ENCODE data around the gene MED13. TPM values are rescaled to one million over a fixed set of nuclear protein-coding genes. Genes with fewer than 3 reads are reported as not detected.

The MED13 gene, protein sequence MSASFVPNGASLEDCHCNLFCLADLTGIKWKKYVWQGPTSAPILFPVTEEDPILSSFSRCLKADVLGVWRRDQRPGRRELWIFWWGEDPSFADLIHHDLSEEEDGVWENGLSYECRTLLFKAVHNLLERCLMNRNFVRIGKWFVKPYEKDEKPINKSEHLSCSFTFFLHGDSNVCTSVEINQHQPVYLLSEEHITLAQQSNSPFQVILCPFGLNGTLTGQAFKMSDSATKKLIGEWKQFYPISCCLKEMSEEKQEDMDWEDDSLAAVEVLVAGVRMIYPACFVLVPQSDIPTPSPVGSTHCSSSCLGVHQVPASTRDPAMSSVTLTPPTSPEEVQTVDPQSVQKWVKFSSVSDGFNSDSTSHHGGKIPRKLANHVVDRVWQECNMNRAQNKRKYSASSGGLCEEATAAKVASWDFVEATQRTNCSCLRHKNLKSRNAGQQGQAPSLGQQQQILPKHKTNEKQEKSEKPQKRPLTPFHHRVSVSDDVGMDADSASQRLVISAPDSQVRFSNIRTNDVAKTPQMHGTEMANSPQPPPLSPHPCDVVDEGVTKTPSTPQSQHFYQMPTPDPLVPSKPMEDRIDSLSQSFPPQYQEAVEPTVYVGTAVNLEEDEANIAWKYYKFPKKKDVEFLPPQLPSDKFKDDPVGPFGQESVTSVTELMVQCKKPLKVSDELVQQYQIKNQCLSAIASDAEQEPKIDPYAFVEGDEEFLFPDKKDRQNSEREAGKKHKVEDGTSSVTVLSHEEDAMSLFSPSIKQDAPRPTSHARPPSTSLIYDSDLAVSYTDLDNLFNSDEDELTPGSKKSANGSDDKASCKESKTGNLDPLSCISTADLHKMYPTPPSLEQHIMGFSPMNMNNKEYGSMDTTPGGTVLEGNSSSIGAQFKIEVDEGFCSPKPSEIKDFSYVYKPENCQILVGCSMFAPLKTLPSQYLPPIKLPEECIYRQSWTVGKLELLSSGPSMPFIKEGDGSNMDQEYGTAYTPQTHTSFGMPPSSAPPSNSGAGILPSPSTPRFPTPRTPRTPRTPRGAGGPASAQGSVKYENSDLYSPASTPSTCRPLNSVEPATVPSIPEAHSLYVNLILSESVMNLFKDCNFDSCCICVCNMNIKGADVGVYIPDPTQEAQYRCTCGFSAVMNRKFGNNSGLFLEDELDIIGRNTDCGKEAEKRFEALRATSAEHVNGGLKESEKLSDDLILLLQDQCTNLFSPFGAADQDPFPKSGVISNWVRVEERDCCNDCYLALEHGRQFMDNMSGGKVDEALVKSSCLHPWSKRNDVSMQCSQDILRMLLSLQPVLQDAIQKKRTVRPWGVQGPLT (N-terminal part only)
- total RNA-seq (10 to 100 TPM; 60.8 to 82.4 (median 77.6) TPM), total RNA-seq (150 to 368 (median 244) reads per million in 29 experiments)
- total RNA-seq (2013) = 85.3 TPM

DNA sequence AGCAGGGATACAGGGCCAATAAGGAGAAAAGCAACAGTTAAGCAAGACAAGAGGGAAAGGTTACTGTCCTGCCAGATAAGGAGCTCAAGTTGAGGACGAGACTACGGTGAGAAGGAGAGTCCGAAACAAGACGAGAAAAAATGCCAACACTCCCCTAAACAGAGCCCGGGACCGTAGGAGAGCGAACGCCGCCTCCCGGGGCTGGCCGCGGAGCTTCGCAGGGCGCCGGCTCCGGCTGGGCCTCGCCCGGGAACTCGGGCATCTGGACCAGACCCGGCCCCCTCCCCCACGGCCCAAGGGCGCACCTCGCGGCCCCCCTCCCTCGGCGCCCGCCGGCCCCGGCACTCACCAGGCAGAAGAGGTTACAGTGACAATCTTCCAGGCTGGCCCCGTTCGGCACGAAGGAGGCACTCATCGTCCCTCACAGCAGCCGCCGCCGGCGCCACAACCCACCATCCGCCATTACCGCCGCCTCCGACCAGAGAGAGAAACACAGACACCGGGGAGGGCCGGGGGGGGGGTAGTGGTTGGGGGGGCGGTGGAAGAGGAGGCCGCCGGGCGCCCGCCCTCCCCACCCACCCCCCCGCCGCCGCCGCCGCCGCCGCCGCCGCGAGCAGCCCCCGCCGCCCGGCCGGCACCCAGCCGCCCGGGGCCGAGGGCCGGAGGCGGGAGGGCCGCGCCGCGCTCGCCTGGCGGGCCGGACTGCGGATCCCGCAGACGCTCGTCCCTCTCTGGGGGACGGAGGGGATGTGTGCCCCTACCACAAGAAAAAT lies at the start of gene MED13:
TSS of gene MED13 (minus strand) at position 488 of the 773 bp plus-strand sequence. CDS start at position 415, 73 bp downstream.
- no peaks in the 10 kb centered on the region for H3K27me3 Mint-ChIP-seq
- H3K36me3 ChIP-seq (ENCODE audit: control insufficient read depth in 2 of 2, extremely low read depth in 1 of 2, insufficient read depth in 1 of 2, low read length in 1 of 2) = peaks cover 0 to 17% of the 10 kb centered on the region in 2 donors
- peak within 1 kb of the TSS; percentile 100 for H3K4me3 ChIP-seq (ENCODE audit: control insufficient read depth in 1 of 2, extremely low read depth in 1 of 2, low read length in 1 of 2)
- H3K36me3 Mint-ChIP-seq = peaks cover 16% of the 10 kb centered on the region
- no peaks in the 10 kb centered on the region for H3K9me3 Mint-ChIP-seq
- H3K4me1 ChIP-seq (ENCODE audit: control insufficient read depth in 1 of 2, extremely low read depth in 1 of 2, insufficient read depth in 2 of 2, low read length in 2 of 2) = peaks cover 19 to 26% of the 10 kb centered on the region in 2 experiments
- DNase-seq = peak; percentile 28 to 76 (median 52)
- POLR2A ChIA-PET = interaction anchor here in 1 of 2 donors (0.7 kb wide), 1 partner anchor 19 kb away, joined by 5 read pairs; no protein-coding TSS in a partner anchor
- H3K27ac ChIP-seq (ENCODE audit: low read length) = peak within 1 kb of the TSS; percentile 100
- WGBS (ENCODE audit: insufficient coverage) = under 1% methylated on average over 42 of the region's 79 CpGs
- H3K27me3 ChIP-seq (replicated peaks in 1 of 2; ENCODE audit: control insufficient read depth in 2 of 2, extremely low read depth in 1 of 2, insufficient read depth in 2 of 2, low read length in 1 of 2) = no peaks in the 10 kb centered on the region
- no peaks in the 10 kb centered on the region for H3K9me3 ChIP-seq
- CTCF ChIA-PET = interaction anchor here in 1 of 2 donors (0.6 to 1.2 kb wide), 12 partner anchors 9 to 1371 kb away, joined by 3 to 14 read pairs (median 4); partner anchors contain the start of gene BRIP1
- peaks cover 36 to 43% (median 37%) of the 10 kb centered on the region in 3 donors for H3K4me1 Mint-ChIP-seq
- H3K27ac Mint-ChIP-seq = peak within 1 kb of the TSS; percentile 95 to 98
- ATAC-seq (replicated peaks in 1 of 4) = peak; percentile 42 to 50 (median 44)
- peak within 1 kb of the TSS; percentile 95 to 98 (median 97) for H3K4me3 Mint-ChIP-seq

DNA sequence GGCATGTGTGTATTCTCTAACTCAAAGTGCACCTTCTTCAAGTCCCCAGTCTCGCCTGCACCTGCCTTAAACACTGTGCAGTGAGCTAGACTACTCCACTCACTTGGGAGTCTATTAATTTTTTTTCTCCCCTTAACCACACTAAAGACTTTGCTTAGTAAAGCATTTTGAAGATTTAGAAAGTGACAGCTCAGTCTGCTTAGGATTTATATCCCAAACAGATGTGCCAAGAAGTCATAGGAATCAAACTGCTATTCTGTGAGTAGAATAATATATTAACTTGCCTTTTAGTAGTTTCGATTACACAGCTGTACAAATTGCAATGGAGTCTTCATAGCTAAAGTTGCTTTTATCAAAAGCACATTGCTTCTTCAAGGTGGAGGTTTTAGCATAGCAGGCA lies 47.2 kb upstream of the MED13 start:
- Mint-ChIP-seq H3K4me1 (no peaks in the 10 kb centered on the region), H3K27me3 (peaks cover 0 to 5% of the 10 kb centered on the region in 2 donors), H3K27ac (no peak overlapping the region), H3K36me3 (no peaks in the 10 kb centered on the region), H3K4me3 (no peak overlapping the region), H3K9me3 (peaks cover 0 to 4% (median 0%) of the 10 kb centered on the region in 3 donors)
- H3K27me3 ChIP-seq (replicated peaks in 1 of 2; ENCODE audit: control insufficient read depth in 2 of 2, extremely low read depth in 1 of 2, insufficient read depth in 2 of 2, low read length in 1 of 2) = peaks cover 0 to 4% of the 10 kb centered on the region in 2 experiments
- no peaks in the 10 kb centered on the region for H3K36me3 ChIP-seq (ENCODE audit: control insufficient read depth in 2 of 2, extremely low read depth in 1 of 2, insufficient read depth in 1 of 2, low read length in 1 of 2)
- no peak overlapping the region for H3K27ac ChIP-seq (ENCODE audit: low read length)
- H3K4me1 ChIP-seq (ENCODE audit: control insufficient read depth in 1 of 2, extremely low read depth in 1 of 2, insufficient read depth in 2 of 2, low read length in 2 of 2) = no peaks in the 10 kb centered on the region
- ATAC-seq (replicated peaks in 1 of 4) (no peak), DNase-seq (no peak)
- CTCF ChIA-PET = no interaction called here
- no CpG with 5 or more reads among the region's 2 CpGs for WGBS (ENCODE audit: insufficient coverage)
- POLR2A ChIA-PET = interaction anchor here in 1 of 2 donors (0.9 kb wide), 1 partner anchor 10 kb away, joined by 3 read pairs; no protein-coding TSS in a partner anchor
- no peak overlapping the region for H3K4me3 ChIP-seq (ENCODE audit: control insufficient read depth in 1 of 2, extremely low read depth in 1 of 2, low read length in 1 of 2)
- no peaks in the 10 kb centered on the region for H3K9me3 ChIP-seq

DNA sequence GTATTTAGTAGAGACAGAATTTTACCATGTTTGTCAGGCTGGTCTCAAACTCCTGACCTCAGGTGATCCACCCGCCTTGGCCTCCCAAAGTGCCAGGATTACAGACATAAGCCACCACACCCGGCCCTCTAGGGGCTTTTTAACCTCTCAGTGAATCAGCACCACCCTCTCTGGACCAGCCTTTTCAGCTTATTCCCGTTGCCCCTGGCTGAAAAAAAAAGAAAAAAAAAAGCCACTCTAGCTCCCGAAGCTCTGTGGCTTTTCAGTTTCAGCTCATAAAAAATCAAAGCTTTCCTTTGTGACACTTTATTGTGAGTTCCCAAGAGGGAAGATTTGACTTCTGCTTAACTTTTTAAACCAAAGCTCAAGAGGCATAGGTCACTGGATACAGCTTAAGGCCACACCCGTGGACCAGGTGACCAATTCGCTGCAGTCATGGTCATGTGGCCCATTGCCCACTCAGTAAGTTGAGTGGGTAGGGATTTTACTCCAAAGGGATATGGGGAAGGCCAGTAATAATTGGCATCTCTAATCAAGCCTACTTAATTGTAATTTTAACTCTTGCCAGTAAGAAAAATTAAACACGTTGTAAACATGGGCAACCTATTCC lies 46.6 kb upstream of the MED13 start:
- DNase-seq (no peak), ATAC-seq (replicated peaks in 1 of 4) (no peak)
- Mint-ChIP-seq H3K36me3 (no peaks in the 10 kb centered on the region), H3K4me3 (no peak overlapping the region), H3K4me1 (no peaks in the 10 kb centered on the region), H3K9me3 (peaks cover 0 to 4% (median 0%) of the 10 kb centered on the region in 3 donors), H3K27ac (no peak overlapping the region), H3K27me3 (peaks cover 0 to 5% of the 10 kb centered on the region in 2 donors)
- 40% methylated on average over 2 of the region's 7 CpGs for WGBS (ENCODE audit: insufficient coverage)
- Histone ChIP-seq H3K9me3 (no peaks in the 10 kb centered on the region), H3K4me1 (ENCODE audit: control insufficient read depth in 1 of 2, extremely low read depth in 1 of 2, insufficient read depth in 2 of 2, low read length in 2 of 2) (no peaks in the 10 kb centered on the region), H3K27ac (ENCODE audit: low read length) (no peak overlapping the region), H3K27me3 (replicated peaks in 1 of 2; ENCODE audit: control insufficient read depth in 2 of 2, extremely low read depth in 1 of 2, insufficient read depth in 2 of 2, low read length in 1 of 2) (peaks cover 0 to 4% of the 10 kb centered on the region in 2 experiments), H3K36me3 (ENCODE audit: control insufficient read depth in 2 of 2, extremely low read depth in 1 of 2, insufficient read depth in 1 of 2, low read length in 1 of 2) (no peaks in the 10 kb centered on the region), H3K4me3 (ENCODE audit: control insufficient read depth in 1 of 2, extremely low read depth in 1 of 2, low read length in 1 of 2) (no peak overlapping the region)
- POLR2A ChIA-PET = interaction anchor here in 1 of 2 donors (0.9 kb wide), 1 partner anchor 11 kb away, joined by 3 read pairs; no protein-coding TSS in a partner anchor
- CTCF ChIA-PET = no interaction called here

DNA sequence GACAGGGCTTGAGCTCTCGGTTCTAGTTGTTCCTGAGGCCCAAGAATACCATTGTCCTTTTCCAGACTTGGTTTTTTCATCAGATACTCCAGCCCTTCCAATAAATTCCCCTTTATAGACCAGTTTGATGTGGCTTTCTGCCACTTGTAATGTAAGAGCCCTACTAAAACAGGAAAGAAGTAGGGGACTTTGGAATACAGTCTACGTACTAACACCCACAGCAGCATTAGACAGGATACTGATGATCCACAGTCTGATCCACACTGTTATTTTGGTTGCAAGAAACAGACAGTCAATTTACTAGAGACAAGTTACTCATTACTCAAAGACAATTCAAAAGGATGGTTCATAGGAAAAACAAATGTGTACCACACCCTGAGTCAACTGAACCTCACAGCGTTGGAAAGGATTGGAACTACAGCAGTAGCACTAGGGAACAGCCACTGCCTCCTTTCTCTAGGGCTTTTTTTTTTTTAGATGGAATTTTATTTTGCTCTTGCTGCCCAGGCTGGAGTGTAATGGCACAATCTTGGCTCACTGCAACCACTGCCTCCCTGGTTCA lies 45.9 kb upstream of the MED13 start:
- H3K36me3 ChIP-seq (ENCODE audit: control insufficient read depth in 2 of 2, extremely low read depth in 1 of 2, insufficient read depth in 1 of 2, low read length in 1 of 2) = no peaks in the 10 kb centered on the region
- Mint-ChIP-seq H3K36me3 (no peaks in the 10 kb centered on the region), H3K4me1 (no peaks in the 10 kb centered on the region), H3K27me3 (peaks cover 0 to 5% of the 10 kb centered on the region in 2 donors), H3K9me3 (peaks cover 0 to 4% (median 0%) of the 10 kb centered on the region in 3 donors), H3K27ac (no peak overlapping the region), H3K4me3 (no peak overlapping the region)
- H3K9me3 ChIP-seq = no peaks in the 10 kb centered on the region
- ChIA-PET CTCF (no interaction called here), POLR2A (no interaction called here)
- DNase-seq (no peak), ATAC-seq (replicated peaks in 1 of 4) (no peak)
- peaks cover 0 to 4% of the 10 kb centered on the region in 2 experiments for H3K27me3 ChIP-seq (replicated peaks in 1 of 2; ENCODE audit: control insufficient read depth in 2 of 2, extremely low read depth in 1 of 2, insufficient read depth in 2 of 2, low read length in 1 of 2)
- no CpG with 5 or more reads among the region's 3 CpGs for WGBS (ENCODE audit: insufficient coverage)
- H3K4me3 ChIP-seq (ENCODE audit: control insufficient read depth in 1 of 2, extremely low read depth in 1 of 2, low read length in 1 of 2) = no peak overlapping the region
- H3K4me1 ChIP-seq (ENCODE audit: control insufficient read depth in 1 of 2, extremely low read depth in 1 of 2, insufficient read depth in 2 of 2, low read length in 2 of 2) = no peaks in the 10 kb centered on the region
- no peak overlapping the region for H3K27ac ChIP-seq (ENCODE audit: low read length)

DNA sequence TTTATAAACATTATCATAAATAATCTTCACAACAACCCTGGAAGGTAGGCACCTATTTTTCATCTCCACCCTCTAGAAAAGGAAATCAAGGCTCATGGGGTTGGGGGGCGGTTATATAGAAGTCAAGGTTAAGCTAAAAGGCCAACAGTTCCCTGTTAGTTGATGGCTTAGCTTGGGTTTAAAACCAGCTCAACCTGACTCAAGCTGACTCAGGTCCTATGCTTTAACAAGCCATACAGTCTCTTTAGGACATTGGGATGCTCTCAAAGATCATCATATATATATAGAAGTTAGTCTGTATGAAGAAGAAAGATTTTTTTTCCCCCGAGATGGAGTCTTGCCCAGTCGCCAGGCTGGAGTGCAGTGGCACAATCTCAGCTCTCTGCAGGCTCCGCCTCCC lies 44.8 kb upstream of the MED13 start:
- Mint-ChIP-seq H3K36me3 (no peaks in the 10 kb centered on the region), H3K4me1 (no peaks in the 10 kb centered on the region), H3K9me3 (peaks cover 0 to 4% (median 0%) of the 10 kb centered on the region in 3 donors), H3K4me3 (no peak overlapping the region), H3K27ac (no peak overlapping the region), H3K27me3 (peaks cover 0 to 5% of the 10 kb centered on the region in 2 donors)
- H3K36me3 ChIP-seq (ENCODE audit: control insufficient read depth in 2 of 2, extremely low read depth in 1 of 2, insufficient read depth in 1 of 2, low read length in 1 of 2) = no peaks in the 10 kb centered on the region
- H3K4me3 ChIP-seq (ENCODE audit: control insufficient read depth in 1 of 2, extremely low read depth in 1 of 2, low read length in 1 of 2) = no peak overlapping the region
- H3K9me3 ChIP-seq = no peaks in the 10 kb centered on the region
- DNase-seq = no peak
- no peaks in the 10 kb centered on the region for H3K4me1 ChIP-seq (ENCODE audit: control insufficient read depth in 1 of 2, extremely low read depth in 1 of 2, insufficient read depth in 2 of 2, low read length in 2 of 2)
- CTCF ChIA-PET = interaction anchor here in 1 of 2 donors (1.1 to 1.5 kb wide), 3 partner anchors 44 to 248 kb away, joined by 3 to 5 read pairs (median 4); no protein-coding TSS in a partner anchor
- no peak overlapping the region for H3K27ac ChIP-seq (ENCODE audit: low read length)
- POLR2A ChIA-PET = no interaction called here
- peaks cover 0 to 4% of the 10 kb centered on the region in 2 experiments for H3K27me3 ChIP-seq (replicated peaks in 1 of 2; ENCODE audit: control insufficient read depth in 2 of 2, extremely low read depth in 1 of 2, insufficient read depth in 2 of 2, low read length in 1 of 2)
- 100% methylated on average over 2 of the region's 4 CpGs for WGBS (ENCODE audit: insufficient coverage)
- no peak for ATAC-seq (replicated peaks in 1 of 4)

Measured in T-cell (primary cell).